ENCODE measurements around the gene STK32B. TPM values are rescaled to one million over a fixed set of nuclear protein-coding genes. Genes with fewer than 3 reads are reported as not detected.

The STK32B gene
- total RNA-seq, 4 donors from 2014 or later = 2.4 to 3.9 (median 3.1) TPM

DNA sequence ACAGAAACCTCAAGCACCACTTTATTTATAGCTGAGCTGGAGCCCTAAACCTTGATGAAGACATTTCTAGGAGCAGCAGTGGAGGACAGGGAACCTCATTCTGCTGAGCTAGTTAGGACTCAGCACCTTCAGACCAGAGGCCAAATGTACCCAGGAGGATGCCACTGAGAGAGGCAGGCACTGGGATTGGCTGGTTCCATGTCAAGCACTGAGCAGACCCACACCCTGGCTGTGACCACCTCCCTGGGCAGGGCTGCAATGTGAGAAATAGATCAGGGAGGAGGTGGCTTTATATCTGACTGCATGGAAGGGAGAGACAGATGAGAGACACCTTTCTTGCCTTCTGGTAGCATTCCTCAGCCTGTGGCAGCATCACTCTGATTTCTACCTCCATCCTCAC, 304.6 kb downstream of the STK32B start:
- no peak for TF ChIP-seq CTCF (IDR thresholded peaks at IDR 0.05)
- ATAC-seq (ENCODE audit: low FRiP score) (no peak), DNase-seq (ENCODE audit: low spot score) (no peak)

DNA sequence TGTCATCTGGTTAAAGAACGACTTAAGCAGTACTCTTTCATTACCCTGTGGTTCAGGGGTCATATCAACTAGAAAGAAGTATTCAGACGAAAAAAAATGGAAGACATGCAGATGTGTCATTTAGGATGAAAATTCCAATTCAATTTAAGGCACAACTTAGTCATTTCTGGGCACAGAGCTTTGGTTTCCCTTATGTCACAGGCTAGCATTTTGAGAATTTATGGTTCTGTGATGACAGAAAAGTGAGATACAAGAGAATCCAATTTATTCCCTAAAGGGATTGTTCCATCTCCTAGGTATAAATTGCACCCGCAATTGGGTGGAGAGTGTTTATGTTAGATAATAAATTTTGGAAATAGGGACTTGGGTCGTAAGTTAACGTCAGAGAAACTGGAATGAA, 306.6 kb downstream of the STK32B start:
- DNase-seq (ENCODE audit: low spot score) (no peak), ATAC-seq (ENCODE audit: low FRiP score) (no peak)
- TF ChIP-seq CTCF (IDR thresholded peaks at IDR 0.05) = no peak

GRCh38 chr4:5361968-5362367, 310.7 kb downstream of the STK32B start:
- ATAC-seq (ENCODE audit: low FRiP score) (no peak), DNase-seq (ENCODE audit: low spot score) (no peak)
- no peak for TF ChIP-seq CTCF (IDR thresholded peaks at IDR 0.05)

- no peak for TF ChIP-seq CTCF (IDR thresholded peaks at IDR 0.05)
- ATAC-seq (ENCODE audit: low FRiP score) (no peak), DNase-seq (ENCODE audit: low spot score) (no peak)
Measured at GRCh38 chr4:5364406-5364805, 313.1 kb downstream of the STK32B start.

DNA sequence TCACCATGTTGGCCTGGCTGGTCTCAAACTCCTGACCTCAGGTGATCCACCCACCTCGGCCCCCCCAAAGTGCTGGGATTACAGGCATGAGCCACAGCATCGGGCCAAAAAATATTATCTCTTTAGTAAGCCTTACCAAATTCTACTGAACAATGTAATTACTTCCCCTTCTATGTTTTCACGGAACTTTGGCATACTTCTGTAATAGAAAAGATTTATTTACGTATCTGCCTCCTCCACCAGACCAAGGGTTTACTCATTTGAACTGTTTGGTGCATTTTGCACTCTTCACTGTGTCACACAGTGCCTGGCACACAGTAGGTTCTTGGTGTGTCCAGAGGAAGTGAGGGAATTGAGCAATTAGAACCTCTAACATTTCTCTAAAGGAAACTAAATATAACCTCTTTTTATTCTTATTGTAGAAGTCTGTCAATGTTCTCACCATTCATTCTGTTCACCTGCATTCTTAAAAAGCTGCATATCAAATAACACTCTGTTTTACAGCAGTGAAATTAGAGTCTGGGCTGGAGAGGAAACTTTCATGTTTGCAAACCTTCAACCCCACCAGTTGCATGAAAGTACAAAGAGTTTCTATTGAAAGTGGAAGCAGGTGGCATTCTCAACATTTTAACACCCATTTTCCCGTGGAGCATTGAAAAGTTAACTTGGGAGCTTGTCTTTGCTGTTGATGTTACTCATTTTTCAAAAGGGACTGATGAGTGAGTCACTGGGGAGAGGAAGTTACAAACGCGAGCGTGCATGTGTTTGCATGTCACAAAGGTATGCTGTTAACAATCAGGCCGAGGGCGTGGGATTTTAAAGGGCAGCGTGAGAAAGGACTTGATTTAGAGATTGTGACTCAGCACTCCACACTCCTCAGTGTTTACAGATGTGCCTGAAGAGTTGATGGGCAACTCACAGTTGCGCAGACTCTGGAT, 314.1 kb downstream of the STK32B start:
- DNase-seq (ENCODE audit: low spot score) (no peak), ATAC-seq (ENCODE audit: low FRiP score) (no peak)
- TF ChIP-seq CTCF (IDR thresholded peaks at IDR 0.05) = no peak

DNA sequence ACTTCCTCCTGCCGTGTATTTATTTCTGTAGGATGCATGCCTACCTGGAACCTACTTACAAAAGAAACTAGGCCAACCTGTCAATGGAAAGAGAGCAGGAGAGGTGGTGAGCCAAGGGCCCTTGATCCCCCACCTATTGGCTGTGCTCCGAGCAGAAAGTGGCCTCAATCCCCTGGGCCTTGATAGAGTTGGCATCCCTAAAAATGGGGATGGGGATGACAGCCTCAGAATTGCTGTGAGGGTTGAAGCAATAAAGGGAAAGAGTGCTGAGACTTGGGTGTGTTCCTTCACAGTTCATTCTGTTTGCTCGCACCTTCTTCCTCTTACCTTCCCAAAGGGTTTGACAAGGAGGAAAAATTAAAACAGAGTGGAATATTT, 314.7 kb downstream of the STK32B start:
- TF ChIP-seq CTCF (IDR thresholded peaks at IDR 0.05) = no peak
- ATAC-seq (ENCODE audit: low FRiP score) (no peak), DNase-seq (ENCODE audit: low spot score) (no peak)

DNA sequence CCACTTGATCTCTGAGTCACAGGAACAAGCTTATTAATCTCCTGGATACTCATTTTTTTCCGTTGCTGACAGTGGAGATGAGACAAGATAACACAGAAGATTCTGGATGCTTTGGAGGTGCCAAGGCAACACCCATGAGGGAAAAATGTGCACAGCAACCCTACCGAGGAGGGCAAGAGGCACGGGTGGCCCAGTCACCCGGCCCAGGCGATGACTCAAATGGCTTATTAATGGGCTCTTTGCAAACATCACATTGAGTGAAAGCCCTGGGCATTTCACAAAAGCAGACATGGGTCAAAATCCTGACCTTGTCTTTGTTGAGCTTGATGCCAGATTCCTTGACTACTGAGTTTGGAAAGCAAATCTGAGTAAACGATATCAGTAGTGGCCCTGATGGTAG, 315.1 kb downstream of the STK32B start:
- ATAC-seq (ENCODE audit: low FRiP score) (no peak), DNase-seq (ENCODE audit: low spot score) (no peak)
- no peak for TF ChIP-seq CTCF (IDR thresholded peaks at IDR 0.05)

All from omental fat pad (tissue), 4 donors.